HEK293T (cell line): Measurements from ENCODE around the gene AFF4.

Experiments used
- FOXK2 ChIP-seq: fragments of 450-650 bp; IDR thresholded peaks from 2 replicates; pipeline ENCODE4 v1.6.1; 2016; ENCODE audit warnings: mild to moderate bottlenecking
- L3MBTL2 ChIP-seq: fragments of 450-650 bp; conservative IDR thresholded peaks from 2 replicates; pipeline ENCODE4 v1.6.1; 2016; ENCODE audit warnings: mild to moderate bottlenecking
- NFRKB ChIP-seq: fragments of 450-650 bp; IDR thresholded peaks from 2 replicates; pipeline ENCODE4 v1.6.1; 2016; ENCODE audit warnings: mild to moderate bottlenecking, moderate library complexity
- PKNOX1 ChIP-seq: fragments of 450-650 bp; IDR thresholded peaks from 2 replicates; pipeline ENCODE4 v1.6.1; 2016
- SP1 ChIP-seq: fragments of 450-650 bp; IDR thresholded peaks from 2 replicates; pipeline ENCODE4 v1.6.1; 2017
- TARDBP ChIP-seq: fragments of 450-650 bp; IDR thresholded peaks from 2 replicates; pipeline ENCODE4 v1.6.1; 2016
- ZNF384 ChIP-seq: fragments of 450-650 bp; IDR thresholded peaks from 2 replicates; pipeline ENCODE4 v1.6.1; 2016

GRCh38 chr5:132996307-132996706 is 32.9 kb upstream of the AFF4 start:
- TF ChIP-seq NFRKB (no peak), FOXK2 (no peak), ZNF384 (no peak), TARDBP (no peak), L3MBTL2 (no peak), PKNOX1 (no peak), SP1 (no peak)
